NCI-H2227 (cell line): ENCODE results near the gene ACOX3.

Experiments
- DNase-seq: peaks from one replicate; lab custom pipeline; 2025; ENCODE audit not compliant: unreplicated experiment; lab: John Stamatoyannopoulos, UW

Gene ACOX3

GRCh38 chr4:8325291-8325973 lies 115.1 kb downstream of the ACOX3 start:
- DNase-seq, result no peak

DNA sequence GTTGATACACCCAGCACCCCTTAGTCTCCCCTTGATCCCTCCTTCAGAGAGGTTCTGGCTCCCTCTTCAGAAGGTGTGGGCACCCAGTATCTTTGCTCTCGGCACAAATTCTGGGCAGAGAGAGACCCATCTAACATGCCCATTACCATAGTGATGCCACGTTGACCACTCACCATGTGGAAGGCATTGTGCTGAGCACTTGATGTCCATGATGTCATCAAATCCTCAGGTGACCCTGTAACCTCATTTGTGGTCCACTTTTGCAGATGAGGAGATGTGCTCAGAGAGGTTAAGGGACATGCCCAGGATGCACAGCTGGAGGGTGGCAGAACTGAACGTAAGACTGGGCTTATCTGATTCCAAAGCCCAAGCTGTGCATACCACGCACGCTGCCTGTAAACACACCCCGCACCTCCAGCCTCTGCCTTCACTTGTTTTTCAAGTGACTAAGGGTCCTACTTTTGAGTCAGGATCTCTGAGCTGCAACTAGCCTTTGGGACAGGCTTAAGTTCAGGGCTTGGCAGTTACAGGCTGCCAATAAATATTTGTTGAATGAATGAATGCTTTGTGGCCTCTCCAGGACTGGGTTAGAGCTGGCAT lies 115.8 kb downstream of the ACOX3 start:
- DNase-seq, result no peak

DNA sequence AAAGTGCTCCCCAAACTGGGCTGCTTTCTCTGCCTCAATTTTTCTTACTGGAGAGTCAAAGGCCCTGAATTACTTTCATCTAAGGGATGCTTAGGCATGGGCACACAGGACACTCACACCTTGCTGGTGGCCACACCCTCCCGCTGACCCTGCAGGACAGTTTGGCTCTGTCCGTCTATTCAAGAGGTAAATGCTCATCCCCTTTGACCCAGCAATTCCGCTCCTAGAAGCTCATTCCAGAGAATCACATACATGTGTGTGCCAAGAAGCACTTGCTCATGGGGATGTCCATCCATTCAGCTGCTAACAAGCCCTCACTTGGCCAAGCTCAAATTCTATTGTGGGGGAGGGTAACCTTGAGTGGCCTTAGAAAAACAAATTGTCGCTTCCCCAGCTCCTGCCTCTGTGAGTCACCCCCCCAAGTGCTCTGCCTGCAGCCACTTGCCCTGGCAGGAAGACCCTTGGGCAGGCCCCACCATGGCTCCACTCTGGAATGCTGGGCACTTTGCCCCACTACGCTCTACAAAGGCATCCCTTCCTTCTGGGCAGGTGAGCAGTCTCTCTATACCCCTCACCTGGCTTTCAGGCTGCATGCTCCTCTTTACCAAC lies 116.5 kb downstream of the ACOX3 start:
- DNase-seq, result no peak

GRCh38 chr4:8322794-8323704 lies 117.5 kb downstream of the ACOX3 start:
- no peak for DNase-seq

DNA sequence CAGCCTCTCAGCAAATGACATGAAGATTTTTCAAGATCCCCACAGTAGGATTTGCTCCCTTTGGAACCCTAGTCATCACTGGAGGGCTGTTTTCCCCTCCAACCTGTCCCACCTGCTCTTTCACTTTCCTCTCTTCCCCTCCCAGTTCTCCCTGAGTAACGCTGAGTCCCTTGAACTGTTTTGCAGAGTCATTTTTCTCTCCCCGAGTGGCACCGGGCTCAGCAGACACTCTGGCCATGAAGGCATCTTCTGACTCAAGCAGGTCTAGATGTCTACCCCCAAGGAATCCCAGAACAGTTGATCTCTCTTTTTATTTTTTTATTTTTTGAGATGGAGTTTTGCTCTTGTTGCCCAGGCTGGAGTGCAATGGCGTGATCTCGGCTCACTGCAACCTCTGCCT lies 118.8 kb downstream of the ACOX3 start:
- DNase-seq, result no peak

DNA sequence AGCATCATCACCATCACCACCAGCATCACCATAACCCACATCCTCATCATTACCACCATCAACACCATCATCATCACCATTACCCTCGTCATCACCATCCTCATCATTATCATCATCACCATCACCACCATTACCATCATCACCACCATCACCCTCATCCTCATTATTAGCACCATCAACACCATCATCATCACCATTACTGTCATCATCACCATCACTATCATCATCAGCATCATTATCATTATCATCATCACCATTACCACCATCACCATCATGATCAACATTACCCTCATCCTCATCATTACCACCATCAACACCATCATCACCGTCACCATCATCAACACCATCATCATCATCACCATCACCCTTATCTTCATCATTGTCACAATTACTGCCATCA lies 119.3 kb downstream of the ACOX3 start:
- no peak for DNase-seq

DNA sequence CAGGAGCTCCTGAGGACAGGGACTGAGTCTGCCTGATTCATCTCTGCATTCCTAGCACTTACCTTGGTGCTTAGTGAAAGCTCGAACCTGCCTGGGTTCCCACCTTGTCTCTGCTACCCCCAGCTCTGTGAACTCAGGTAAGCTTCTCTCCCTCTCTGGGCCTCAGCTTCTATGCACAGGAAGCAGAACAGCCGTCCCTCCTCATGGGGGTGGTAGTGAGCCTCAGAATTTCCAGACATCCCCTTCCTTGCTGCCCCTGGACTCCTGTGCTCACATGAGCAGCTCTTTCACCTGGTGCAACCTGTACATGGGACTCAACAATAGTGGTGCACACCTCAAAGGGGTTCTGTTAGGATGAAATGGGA lies 120.2 kb downstream of the ACOX3 start:
- no peak for DNase-seq

DNA sequence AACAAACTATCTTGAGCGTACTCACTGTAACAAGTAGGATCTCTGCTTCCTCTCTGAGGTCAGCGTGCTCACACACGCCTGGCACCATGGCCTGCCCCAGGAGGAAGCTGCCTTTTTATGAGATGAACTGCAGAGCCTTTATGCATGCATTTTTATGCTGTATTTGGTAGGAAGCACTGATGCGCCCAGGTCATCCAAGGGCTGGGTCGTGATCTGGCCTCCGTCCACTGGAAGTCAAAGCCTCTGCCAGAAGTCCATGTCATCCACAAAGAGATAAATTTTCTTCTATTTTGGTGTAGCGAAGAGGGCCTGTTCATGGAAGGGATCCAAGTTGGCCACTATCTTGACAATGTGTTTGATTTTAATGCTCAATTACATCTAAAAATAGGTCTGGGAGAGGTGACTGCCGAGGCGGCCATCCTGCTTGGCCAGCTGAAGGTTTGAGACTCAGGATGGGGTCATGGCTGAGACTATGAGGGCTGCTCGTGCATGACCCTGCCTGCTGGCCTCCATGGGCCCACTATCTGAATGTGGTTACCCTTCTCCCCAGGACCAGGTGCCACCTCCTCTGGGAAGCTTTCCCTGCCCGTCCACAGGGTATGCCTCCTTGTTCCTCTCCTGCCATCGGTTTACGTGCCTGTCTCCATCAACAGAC lies 120.7 kb downstream of the ACOX3 start:
- DNase-seq, result no peak

GRCh38 chr4:8319061-8319460 lies 121.5 kb downstream of the ACOX3 start:
- DNase-seq, result no peak

GRCh38 chr4:8318509-8318908 lies 122.0 kb downstream of the ACOX3 start:
- DNase-seq, result no peak

- no peak for DNase-seq
Observed at GRCh38 chr4:8317474-8317873, 123.0 kb downstream of the ACOX3 start.

- DNase-seq, result no peak
Observed at GRCh38 chr4:8316911-8317351, 123.6 kb downstream of the ACOX3 start.
